ENCODE measurements around the gene SPEF2. TPM values are rescaled to one million over a fixed set of nuclear protein-coding genes. Genes with fewer than 3 reads are reported as not detected.
A peak's percentile ranks its signal among the peaks of the same experiment; 100 is the strongest.

Gene SPEF2
- total RNA-seq, 2 experiments from 2014 or later, result 3.2 TPM

- H3K4me3 Mint-ChIP-seq, result peak overlapping the region; percentile 67
- Histone ChIP-seq H3K4me3 (ENCODE audit: low read length) (no peak overlapping the region), H3K9me3 (ENCODE audit: control insufficient read depth in 1 of 2, insufficient read depth in 1 of 2, low read length in 2 of 2) (no peaks in the 10 kb centered on the region), H3K36me3 (ENCODE audit: insufficient read depth, low read length) (no peaks in the 10 kb centered on the region), H3K27ac (ENCODE audit: low read depth in 1 of 2, low read length in 2 of 2) (peak overlapping the region; percentile 42 to 61), H3K4me1 (ENCODE audit: insufficient read depth, low read length) (peaks cover 49% of the 10 kb centered on the region), H3K27me3 (ENCODE audit: control insufficient read depth in 1 of 2, insufficient read depth in 2 of 2, low read length in 2 of 2) (no peaks in the 10 kb centered on the region)
- peak overlapping the region; percentile 87 for H3K27ac Mint-ChIP-seq
- no peak for TF ChIP-seq CTCF (IDR thresholded peaks at IDR 0.05)
- POLR2A ChIA-PET, result interaction anchor here (0.8 to 8.0 kb wide), 12 partner anchors 12 to 216 kb away, joined by 3 to 406 read pairs (median 4); partner anchors contain the start of genes IL7R and SPEF2
- DNase-seq, result peak in 1 of 14 experiments; percentile 56
- H3K9me3 Mint-ChIP-seq, result no peaks in the 10 kb centered on the region
- no peak for ATAC-seq (ENCODE audit: poor library complexity)
- H3K27me3 Mint-ChIP-seq, result no peaks in the 10 kb centered on the region
- peaks cover 95% of the 10 kb centered on the region for H3K4me1 Mint-ChIP-seq (ENCODE audit: low read depth)
- H3K36me3 Mint-ChIP-seq (ENCODE audit: low read depth), result no peaks in the 10 kb centered on the region
- CTCF ChIA-PET, result interaction anchor here (0.8 to 1.5 kb wide), 6 partner anchors 11 to 182 kb away, joined by 3 to 19 read pairs (median 4); no protein-coding TSS in a partner anchor
- intact Hi-C loops (cut with DNase I, micrococcal nuclease), result loop anchor here in 1 of 2 experiments (5.0 kb wide), 1 partner anchor 36 kb away; no protein-coding TSS in a partner anchor
Observed at GRCh38 chr5:35833224-35833623, 215.6 kb downstream of the SPEF2 start.

- peak overlapping the region in 1 of 2 donors; percentile 61 for H3K27ac ChIP-seq (ENCODE audit: low read depth in 1 of 2, low read length in 2 of 2)
- ChIA-PET POLR2A (interaction anchor here (1.0 to 8.0 kb wide), 4 partner anchors 14 to 18 kb away, joined by 4 to 406 read pairs (median 68); partner anchors contain the start of gene IL7R), CTCF (no interaction called here)
- Mint-ChIP-seq H3K27me3 (no peaks in the 10 kb centered on the region), H3K9me3 (no peaks in the 10 kb centered on the region), H3K27ac (peak overlapping the region; percentile 87), H3K4me1 (ENCODE audit: low read depth) (peaks cover 99% of the 10 kb centered on the region), H3K36me3 (ENCODE audit: low read depth) (no peaks in the 10 kb centered on the region), H3K4me3 (peak overlapping the region; percentile 66)
- H3K36me3 ChIP-seq (ENCODE audit: insufficient read depth, low read length), result no peaks in the 10 kb centered on the region
- H3K4me3 ChIP-seq (ENCODE audit: low read length), result peak overlapping the region; percentile 4
- TF ChIP-seq CTCF (IDR thresholded peaks at IDR 0.05), result no peak
- H3K4me1 ChIP-seq (ENCODE audit: insufficient read depth, low read length), result peaks cover 43% of the 10 kb centered on the region
- ATAC-seq (ENCODE audit: poor library complexity), result peak; percentile 58
- no peaks in the 10 kb centered on the region for H3K9me3 ChIP-seq (ENCODE audit: control insufficient read depth in 1 of 2, insufficient read depth in 1 of 2, low read length in 2 of 2)
- no peaks in the 10 kb centered on the region for H3K27me3 ChIP-seq (ENCODE audit: control insufficient read depth in 1 of 2, insufficient read depth in 2 of 2, low read length in 2 of 2)
- intact Hi-C loops (cut with DNase I, micrococcal nuclease), result no loop called here
- no peak for DNase-seq
Observed at GRCh38 chr5:35835796-35836742, 218.4 kb downstream of the SPEF2 start.

GRCh38 chr5:35838370-35839042 lies 220.8 kb downstream of the SPEF2 start:
- Histone ChIP-seq H3K27me3 (ENCODE audit: control insufficient read depth in 1 of 2, insufficient read depth in 2 of 2, low read length in 2 of 2) (no peaks in the 10 kb centered on the region), H3K4me3 (ENCODE audit: low read length) (no peak overlapping the region), H3K27ac (ENCODE audit: low read depth in 1 of 2, low read length in 2 of 2) (peak overlapping the region in 1 of 2 donors; percentile 7), H3K9me3 (ENCODE audit: control insufficient read depth in 1 of 2, insufficient read depth in 1 of 2, low read length in 2 of 2) (no peaks in the 10 kb centered on the region), H3K4me1 (ENCODE audit: insufficient read depth, low read length) (peaks cover 36% of the 10 kb centered on the region), H3K36me3 (ENCODE audit: insufficient read depth, low read length) (no peaks in the 10 kb centered on the region)
- H3K4me1 Mint-ChIP-seq (ENCODE audit: low read depth), result peaks cover 79% of the 10 kb centered on the region
- ChIA-PET CTCF (interaction anchor here (1.2 kb wide), 1 partner anchor 86 kb away, joined by 4 read pairs; no protein-coding TSS in a partner anchor), POLR2A (interaction anchor here (1.0 to 2.5 kb wide), 3 partner anchors 12 to 35 kb away, joined by 3 to 16 read pairs (median 3); partner anchors contain the start of gene IL7R)
- intact Hi-C loops (cut with DNase I, micrococcal nuclease), result no loop called here
- no peaks in the 10 kb centered on the region for H3K27me3 Mint-ChIP-seq
- no peaks in the 10 kb centered on the region for H3K36me3 Mint-ChIP-seq (ENCODE audit: low read depth)
- no peaks in the 10 kb centered on the region for H3K9me3 Mint-ChIP-seq
- peak overlapping the region; percentile 87 for H3K27ac Mint-ChIP-seq
- DNase-seq (peak in 1 of 14 experiments; percentile 6), ATAC-seq (ENCODE audit: poor library complexity) (no peak)
- no peak for TF ChIP-seq CTCF (IDR thresholded peaks at IDR 0.05)
- peak overlapping the region; percentile 12 for H3K4me3 Mint-ChIP-seq
